T-helper 1 cell treated with Interleukin-12 subunit alpha and Interleukin-12 subunit beta and Interleukin-4 antibody, amounts not matched to agents 30 μg/mL and 1 μg/mL, for 36 hours (primary cell): Measurements from ENCODE around the gene RIMBP2.
"Not testable (repeated sequence)": the region's sequence is repeated elsewhere in the genome, so short reads cannot be mapped to it uniquely, and the experiment has no call there.

ENCODE experiments used
- H3K27ac Mint-ChIP-seq: one replicate; pipeline ENCODE4 v1.8.0; 2021; ENCODE audit warnings: mild to moderate bottlenecking, mixed read lengths
- H3K27me3 Mint-ChIP-seq: one replicate; pipeline ENCODE4 v1.8.0; 2021; ENCODE audit warnings: low read depth, mixed read lengths
- H3K36me3 Mint-ChIP-seq: one replicate; pipeline ENCODE4 v1.8.0; 2021; ENCODE audit warnings: low read depth, mixed read lengths
- H3K4me1 Mint-ChIP-seq: one replicate; pipeline ENCODE4 v1.8.0; 2021; ENCODE audit warnings: low read depth, mixed read lengths
- H3K4me3 Mint-ChIP-seq: one replicate; pipeline ENCODE4 v1.8.0; 2021; ENCODE audit warnings: mild to moderate bottlenecking, moderate library complexity, mixed read lengths
- H3K9me3 Mint-ChIP-seq: one replicate; pipeline ENCODE4 v1.8.0; 2021; ENCODE audit warnings: mixed read lengths

RIMBP2 gene

DNA sequence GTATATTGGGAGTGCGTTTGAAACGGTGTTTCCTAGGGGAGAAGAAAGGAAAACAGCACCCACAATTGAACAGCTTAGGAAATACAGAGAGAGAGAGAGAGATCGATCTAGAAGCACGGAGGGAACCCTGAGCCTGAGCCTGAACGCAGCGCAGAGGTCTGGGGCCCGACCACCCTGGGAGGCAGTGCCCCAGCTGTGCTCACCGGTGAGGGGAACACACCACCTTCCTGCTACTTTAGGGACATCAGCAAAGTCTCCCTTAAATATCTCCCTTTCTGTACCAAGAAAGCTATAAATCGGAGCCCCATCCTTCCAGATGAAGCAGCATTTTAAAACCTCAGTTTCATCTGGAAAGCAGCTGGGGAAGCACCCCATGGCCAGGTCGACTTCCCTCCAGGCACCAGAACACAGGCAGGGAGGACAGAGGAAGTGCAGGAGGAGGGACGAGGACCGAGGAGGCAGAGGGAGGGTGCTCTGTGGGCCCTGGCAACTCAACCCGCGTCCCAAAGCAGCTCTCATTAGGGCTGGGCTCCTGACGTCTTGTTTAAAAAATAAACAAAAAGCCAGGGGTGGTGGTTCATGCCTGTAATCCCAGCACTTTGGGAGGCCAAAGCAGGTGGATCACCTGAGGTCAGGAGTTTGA is 12.2 kb downstream of the RIMBP2 start:
- Mint-ChIP-seq H3K27ac (no peak overlapping the region), H3K27me3 (no peaks in the 10 kb centered on the region), H3K36me3 (no peaks in the 10 kb centered on the region), H3K9me3 (no peaks in the 10 kb centered on the region), H3K4me3 (no peak overlapping the region), H3K4me1 (no peaks in the 10 kb centered on the region)

DNA sequence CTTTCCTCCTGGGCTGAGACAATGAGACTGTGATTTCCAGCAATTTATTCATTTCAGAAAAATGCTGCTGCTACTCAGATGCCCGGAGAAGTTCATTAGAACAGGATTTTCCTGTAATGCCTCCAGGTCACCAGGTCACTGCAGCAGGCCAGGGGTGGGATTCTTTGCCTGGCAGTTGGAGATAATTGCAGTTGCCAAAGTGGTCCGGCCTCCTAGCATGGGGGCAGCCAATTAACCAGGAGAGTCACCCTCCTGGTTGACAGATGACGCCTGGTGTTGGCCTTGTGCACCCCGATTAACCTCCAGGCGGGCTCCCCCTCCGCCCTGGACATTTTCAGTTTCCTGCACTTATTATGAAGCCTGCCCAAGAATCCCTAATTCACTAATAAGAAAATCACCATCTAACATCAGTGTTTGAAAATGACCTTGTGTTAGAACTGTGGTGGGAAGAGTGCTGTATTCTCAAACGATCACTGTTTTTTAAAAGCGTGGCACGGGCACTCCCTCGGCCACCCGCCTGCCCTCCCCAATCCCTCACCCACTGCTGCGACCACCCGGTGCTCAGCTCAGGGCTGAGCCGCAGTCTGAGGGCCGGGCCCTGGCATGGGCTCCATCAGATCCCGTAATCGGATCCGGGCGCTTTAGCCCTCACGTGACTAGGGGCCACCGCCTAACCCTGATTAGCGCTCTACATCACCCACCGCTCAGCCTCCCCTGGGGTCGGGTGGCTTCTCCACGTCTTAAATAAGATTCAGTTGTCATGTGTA is 12.9 kb downstream of the RIMBP2 start:
- Mint-ChIP-seq H3K27me3 (no peaks in the 10 kb centered on the region), H3K27ac (no peak overlapping the region), H3K9me3 (no peaks in the 10 kb centered on the region), H3K36me3 (no peaks in the 10 kb centered on the region), H3K4me3 (no peak overlapping the region), H3K4me1 (no peaks in the 10 kb centered on the region)

DNA sequence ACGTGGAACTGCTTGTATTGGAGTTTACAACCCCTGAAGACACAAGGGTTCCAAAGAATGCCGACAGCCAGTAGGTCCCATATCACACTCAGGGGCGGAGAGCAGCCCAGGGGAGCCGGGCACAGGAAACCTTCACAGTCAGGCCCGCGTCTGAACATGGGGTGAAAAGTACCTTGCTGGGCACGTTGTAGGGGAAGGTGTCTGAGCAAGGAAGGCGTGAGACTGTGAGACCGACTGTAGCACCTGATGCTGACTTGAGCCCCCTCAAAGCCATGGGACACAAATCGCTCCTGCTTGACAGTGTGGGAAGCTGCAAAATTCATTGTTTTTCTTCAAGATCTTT is 14.7 kb downstream of the RIMBP2 start:
- H3K4me3 Mint-ChIP-seq, result no peak overlapping the region
- no peaks in the 10 kb centered on the region for H3K9me3 Mint-ChIP-seq
- H3K27me3 Mint-ChIP-seq, result no peaks in the 10 kb centered on the region
- no peaks in the 10 kb centered on the region for H3K36me3 Mint-ChIP-seq
- no peak overlapping the region for H3K27ac Mint-ChIP-seq
- no peaks in the 10 kb centered on the region for H3K4me1 Mint-ChIP-seq

DNA sequence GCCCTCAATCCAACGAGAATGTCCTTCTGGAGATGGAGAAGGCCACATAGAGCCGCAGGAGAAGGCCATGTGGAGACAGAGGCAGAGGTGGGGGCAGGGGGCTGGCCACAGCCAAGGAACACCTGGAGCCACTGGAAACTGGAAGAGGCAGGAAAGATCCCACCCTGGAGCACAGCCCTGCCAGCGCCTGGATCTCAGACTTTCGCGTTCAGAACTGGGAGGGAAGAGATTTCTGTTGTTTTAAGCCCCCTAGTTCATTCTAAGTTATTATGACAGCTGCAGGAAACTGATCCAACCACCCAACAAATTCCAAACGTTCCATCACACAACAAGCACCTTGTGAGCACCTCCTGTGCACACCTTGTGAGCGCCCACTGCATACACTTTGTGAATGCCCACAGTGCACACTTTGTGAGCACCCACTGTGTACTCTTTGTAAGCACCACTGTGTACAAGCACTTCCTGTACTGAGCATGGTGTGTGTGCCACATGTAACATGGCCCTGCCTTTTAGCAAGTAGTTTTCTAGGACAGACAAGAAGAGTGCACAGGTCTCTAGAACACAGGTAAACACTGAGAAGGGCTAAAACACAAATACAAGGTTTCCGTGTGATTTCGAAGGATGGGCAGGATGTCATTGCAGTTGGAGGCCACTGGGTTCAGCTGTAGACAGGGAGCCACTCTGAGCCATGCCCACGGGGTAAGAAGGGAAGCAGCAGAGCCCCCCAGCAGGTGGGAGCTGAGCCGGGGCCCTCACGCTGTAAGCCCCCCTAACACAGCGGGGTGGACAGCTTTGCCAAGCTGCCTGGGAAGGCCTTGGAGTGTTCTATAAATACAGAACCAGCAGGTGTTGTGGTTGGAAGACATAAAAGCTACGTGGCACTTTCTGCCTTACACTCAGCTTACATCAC is 15.4 kb downstream of the RIMBP2 start:
- H3K9me3 Mint-ChIP-seq, result no peaks in the 10 kb centered on the region
- no peak overlapping the region for H3K27ac Mint-ChIP-seq
- no peaks in the 10 kb centered on the region for H3K36me3 Mint-ChIP-seq
- H3K27me3 Mint-ChIP-seq, result no peaks in the 10 kb centered on the region
- no peaks in the 10 kb centered on the region for H3K4me1 Mint-ChIP-seq
- H3K4me3 Mint-ChIP-seq, result no peak overlapping the region

DNA sequence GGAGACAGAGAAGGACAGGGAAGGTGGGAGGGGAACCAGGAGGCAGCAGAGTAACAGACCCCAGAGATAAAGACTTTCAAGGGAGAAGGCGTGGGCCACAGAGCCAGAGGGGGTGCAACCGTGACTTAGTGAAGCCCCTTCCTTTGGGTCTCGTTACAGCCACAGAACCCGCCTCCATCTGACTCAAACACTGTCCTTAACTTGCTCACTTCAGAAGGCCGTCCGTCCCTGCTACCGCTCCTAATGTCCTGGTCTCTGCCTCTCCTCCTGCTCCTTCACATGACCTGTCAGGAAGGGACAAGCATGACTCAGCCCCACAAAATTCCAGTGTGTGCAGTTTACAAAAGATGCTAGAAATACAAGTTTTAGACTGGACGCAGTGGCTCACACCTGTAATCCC is 18.0 kb downstream of the RIMBP2 start:
- no peaks in the 10 kb centered on the region for H3K27me3 Mint-ChIP-seq
- no peak overlapping the region for H3K4me3 Mint-ChIP-seq
- no peaks in the 10 kb centered on the region for H3K9me3 Mint-ChIP-seq
- H3K4me1 Mint-ChIP-seq, result no peaks in the 10 kb centered on the region
- H3K36me3 Mint-ChIP-seq, result no peaks in the 10 kb centered on the region
- no peak overlapping the region for H3K27ac Mint-ChIP-seq

DNA sequence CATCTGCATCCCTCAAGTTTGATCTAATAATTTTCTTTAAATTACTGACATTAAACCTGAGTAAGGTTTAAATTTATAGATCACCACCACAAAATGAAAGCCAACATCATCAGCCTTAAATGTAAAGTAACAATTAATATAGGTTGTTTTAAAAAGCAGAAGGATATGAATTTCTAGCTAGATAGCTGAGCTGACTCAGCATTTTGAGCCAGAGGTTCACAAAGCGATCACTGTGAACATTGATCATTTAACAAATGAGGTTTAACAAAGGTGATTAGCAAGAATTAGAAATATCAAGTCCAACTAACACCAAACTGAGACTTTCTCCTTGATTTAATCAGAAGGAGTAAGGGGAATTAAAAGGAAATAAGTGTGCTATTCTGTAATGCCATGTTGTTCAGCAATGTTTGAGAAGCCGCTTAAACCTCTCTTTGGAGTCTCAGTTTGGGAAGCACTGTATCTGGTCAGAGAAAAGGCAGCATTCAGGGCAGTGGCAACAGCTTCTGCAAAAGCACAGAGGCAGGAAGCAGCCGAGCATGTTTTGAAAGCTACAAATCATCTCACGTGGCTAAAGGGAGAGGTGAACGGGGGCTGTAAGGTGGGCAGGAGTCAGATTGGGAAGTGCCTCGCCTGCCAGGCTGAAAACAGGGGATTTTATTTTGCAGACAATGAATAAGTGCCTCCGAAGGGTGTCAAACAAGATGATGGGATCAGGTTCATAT is 19.6 kb downstream of the RIMBP2 start:
- H3K4me3 Mint-ChIP-seq, result no peak overlapping the region
- H3K4me1 Mint-ChIP-seq, result no peaks in the 10 kb centered on the region
- H3K27ac Mint-ChIP-seq, result no peak overlapping the region
- H3K9me3 Mint-ChIP-seq, result no peaks in the 10 kb centered on the region
- H3K36me3 Mint-ChIP-seq, result no peaks in the 10 kb centered on the region
- no peaks in the 10 kb centered on the region for H3K27me3 Mint-ChIP-seq

DNA sequence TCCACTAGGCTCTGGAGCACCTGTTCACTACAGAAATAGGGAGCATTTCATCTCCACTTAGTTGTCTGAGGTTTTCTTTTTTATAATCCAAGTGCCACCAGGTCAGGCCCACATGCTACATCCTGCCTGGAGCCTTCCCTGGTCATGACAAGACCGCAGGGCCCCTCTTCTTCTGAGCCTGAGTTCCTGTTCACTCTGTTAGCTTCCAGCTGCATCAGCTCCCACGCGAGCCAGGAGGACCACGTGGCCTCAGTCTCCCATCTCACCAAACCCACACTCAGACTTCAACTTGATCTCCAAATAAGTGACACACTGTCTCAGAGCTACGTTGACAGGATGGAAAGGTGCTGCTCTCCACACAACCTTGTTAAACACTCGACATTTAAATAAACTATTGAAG is 21.0 kb downstream of the RIMBP2 start:
- Mint-ChIP-seq H3K4me1 (no peaks in the 10 kb centered on the region), H3K4me3 (no peak overlapping the region), H3K27ac (no peak overlapping the region), H3K9me3 (no peaks in the 10 kb centered on the region), H3K27me3 (no peaks in the 10 kb centered on the region), H3K36me3 (no peaks in the 10 kb centered on the region)

DNA sequence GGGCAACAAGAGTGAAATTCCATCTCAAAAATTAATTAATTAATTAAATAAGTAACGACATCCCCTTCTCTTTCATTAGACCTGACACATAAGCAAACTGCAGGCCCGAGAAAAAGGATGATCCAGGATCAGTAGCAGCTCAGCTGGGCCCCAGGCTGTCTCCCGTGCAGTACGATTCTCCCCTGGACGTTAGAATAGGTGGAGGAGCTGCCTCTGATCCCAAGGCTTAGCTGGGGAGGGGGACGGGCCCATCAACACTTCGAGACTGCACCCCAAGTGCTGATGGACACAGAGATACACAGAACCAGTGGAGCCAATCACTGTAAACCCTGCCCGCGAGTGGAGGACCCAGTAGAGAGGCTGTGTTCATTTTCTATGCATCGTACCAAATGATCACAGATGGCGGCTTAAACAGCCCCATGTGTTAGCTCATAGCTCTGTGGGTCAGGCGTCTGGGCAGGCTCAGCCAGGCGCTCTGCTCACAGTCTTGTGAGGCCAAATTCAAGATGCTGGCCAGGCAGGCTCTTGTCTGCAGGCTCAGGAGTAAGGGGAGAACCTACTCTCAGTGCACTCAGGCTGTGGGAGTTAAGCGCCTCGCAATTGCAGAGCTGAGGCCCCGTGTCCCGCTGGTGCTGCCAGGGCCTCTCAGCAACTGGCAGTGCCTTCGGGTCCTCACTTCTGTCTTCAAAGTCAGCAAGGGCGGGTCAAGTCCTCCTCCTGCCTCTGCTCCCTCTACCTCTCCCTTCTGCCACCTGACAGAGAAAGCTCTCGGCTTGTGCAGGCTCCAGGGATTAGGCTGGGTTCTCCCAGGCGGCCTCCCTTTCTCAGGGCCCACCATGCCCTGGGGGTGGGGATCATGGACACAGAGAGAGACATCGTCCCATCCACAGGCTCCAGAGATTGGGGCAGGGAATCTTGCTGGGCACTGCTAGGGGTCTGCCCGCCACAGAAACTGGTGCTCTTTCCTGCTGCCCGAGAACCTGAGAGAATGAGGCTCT is 26.4 kb downstream of the RIMBP2 start:
- no peak overlapping the region for H3K27ac Mint-ChIP-seq
- H3K4me3 Mint-ChIP-seq, result no peak overlapping the region
- H3K4me1 Mint-ChIP-seq, result no peaks in the 10 kb centered on the region
- no peaks in the 10 kb centered on the region for H3K9me3 Mint-ChIP-seq
- no peaks in the 10 kb centered on the region for H3K27me3 Mint-ChIP-seq
- no peaks in the 10 kb centered on the region for H3K36me3 Mint-ChIP-seq

DNA sequence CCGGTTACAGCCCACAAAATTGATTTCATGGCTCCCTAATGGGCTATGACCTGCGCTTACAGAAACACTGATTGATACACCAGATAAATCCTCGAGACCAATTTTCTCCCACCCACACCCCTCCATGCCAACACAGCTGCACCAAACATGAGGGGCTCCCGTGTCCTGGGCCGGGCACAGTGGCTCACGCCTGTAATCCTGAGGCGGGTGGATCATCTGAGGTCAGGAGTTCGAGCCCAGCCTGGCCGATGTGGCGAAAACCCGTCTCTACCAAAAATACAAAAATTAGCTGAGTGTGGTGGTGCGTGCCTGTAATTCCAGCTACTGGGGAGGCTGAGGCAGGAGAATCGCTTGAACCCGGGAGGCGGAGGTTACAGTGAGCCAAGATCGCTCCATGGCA is 27.1 kb downstream of the RIMBP2 start:
- H3K4me1 Mint-ChIP-seq, H3K27ac Mint-ChIP-seq, H3K9me3 Mint-ChIP-seq, H3K36me3 Mint-ChIP-seq, H3K27me3 Mint-ChIP-seq, H3K4me3 Mint-ChIP-seq: not testable (repeated sequence)

DNA sequence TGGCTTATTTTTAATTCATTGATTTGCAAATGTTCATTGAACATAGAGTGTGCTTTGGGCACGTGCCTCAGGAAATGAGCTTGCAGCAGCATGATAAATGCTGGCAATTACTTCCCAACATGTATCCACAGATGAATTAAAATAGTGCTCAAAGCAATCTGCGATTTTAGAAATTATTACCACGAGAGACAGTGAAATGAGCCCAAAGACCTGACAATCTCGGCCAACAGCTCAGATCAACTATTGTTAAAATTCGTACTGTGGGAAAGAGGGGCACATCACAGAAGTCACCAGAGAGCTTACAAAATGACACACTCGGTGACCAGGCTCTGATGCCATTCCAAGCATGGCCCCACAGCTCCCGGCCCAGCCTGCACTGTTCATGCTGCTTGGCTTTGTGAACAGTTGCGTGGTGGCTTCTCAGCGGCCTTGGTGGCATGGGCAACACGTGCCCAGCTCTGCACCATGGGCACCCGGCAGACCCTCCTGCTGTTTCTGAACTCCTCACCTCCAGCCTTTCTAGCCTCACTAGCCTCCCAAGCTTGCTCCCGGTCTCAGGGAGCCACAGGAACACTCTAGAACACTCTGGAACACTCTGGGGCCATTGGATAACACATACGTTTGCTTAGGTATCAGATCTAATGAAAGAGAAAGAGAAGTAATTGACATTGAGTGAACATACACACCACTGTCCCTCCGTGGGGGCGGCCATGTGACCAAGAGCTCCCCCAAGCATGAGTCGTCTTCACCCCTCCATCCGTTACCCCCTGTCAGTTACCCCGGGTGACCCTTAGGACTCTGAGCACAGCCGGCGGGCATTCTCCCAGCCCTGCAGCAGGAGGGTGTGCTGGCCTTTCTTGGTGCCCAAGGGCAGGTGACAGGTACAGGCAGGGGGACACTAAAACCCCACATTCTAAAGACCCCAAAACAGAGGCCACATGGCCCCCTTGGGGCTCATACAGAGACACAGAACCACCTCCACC is 28.0 kb downstream of the RIMBP2 start:
- no peaks in the 10 kb centered on the region for H3K36me3 Mint-ChIP-seq
- H3K27ac Mint-ChIP-seq, result no peak overlapping the region
- no peaks in the 10 kb centered on the region for H3K9me3 Mint-ChIP-seq
- H3K27me3 Mint-ChIP-seq, result no peaks in the 10 kb centered on the region
- H3K4me3 Mint-ChIP-seq, result no peak overlapping the region
- no peaks in the 10 kb centered on the region for H3K4me1 Mint-ChIP-seq

DNA sequence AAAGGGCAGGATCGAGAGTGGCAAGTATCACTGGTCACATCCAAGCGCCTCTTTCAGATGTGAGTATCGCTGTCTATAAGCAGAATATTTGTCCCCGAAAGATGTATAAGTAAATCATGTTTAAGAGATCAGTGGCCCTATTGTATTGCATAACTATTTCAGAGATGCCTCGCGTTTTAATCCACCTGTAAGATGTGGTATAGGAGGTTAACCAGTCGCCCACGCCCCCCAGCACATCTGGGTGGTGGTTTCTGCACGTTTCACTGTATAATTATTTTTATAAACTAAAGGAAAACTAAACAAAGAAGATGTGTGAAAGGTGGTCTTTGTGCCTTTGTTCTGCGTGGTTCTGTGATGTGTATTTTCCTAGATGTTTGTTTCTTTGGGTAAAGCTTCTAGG is 28.9 kb downstream of the RIMBP2 start:
- no peak overlapping the region for H3K27ac Mint-ChIP-seq
- no peaks in the 10 kb centered on the region for H3K4me1 Mint-ChIP-seq
- no peak overlapping the region for H3K4me3 Mint-ChIP-seq
- no peaks in the 10 kb centered on the region for H3K36me3 Mint-ChIP-seq
- H3K9me3 Mint-ChIP-seq, result no peaks in the 10 kb centered on the region
- H3K27me3 Mint-ChIP-seq, result no peaks in the 10 kb centered on the region

DNA sequence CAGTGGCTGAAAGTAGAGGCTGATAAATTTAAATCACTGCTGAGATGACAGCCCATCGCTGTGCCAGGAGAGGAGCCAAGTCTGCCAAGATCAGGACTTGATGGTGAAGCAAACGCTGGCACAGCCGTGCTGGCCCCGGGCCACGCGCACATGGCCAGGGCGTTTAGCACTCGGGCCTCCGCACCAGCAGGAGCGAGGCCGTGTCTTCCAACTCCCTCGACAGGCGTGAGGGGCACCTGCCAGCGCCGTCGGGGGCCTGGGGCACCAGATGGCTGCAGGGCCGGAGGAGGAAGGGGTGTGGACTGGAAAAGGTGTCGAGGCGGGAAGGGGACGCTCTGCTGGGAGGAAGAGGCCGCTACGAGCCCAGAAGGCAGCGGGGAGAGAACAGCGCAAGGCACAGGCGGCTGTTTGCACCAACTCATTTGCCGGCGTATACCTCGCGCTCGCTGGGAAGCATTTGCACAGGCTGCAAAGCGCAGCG is 29.5 kb downstream of the RIMBP2 start:
- no peak overlapping the region for H3K4me3 Mint-ChIP-seq
- H3K27ac Mint-ChIP-seq, result no peak overlapping the region
- H3K36me3 Mint-ChIP-seq, result no peaks in the 10 kb centered on the region
- no peaks in the 10 kb centered on the region for H3K27me3 Mint-ChIP-seq
- H3K4me1 Mint-ChIP-seq, result no peaks in the 10 kb centered on the region
- H3K9me3 Mint-ChIP-seq, result no peaks in the 10 kb centered on the region

DNA sequence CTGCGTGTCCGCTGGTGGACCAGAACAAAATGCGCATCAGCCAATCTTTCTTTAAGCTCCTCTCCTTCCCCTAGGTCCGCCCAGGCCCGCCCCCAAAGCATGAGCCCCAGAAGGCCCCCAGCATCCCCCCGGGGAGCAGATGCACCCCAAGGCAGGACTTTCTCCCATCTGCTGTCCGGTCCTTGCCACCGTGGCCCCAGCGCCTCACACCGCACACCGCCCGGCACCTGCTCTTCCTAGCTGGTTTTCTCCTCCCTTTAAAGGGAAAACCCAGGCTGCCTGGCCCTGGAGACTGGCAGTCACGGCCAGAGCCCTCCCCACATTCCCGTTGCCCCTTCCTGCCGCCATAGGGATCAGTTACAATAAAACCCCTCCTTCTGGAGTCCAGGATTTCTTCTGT is 30.2 kb downstream of the RIMBP2 start:
- H3K36me3 Mint-ChIP-seq, result no peaks in the 10 kb centered on the region
- H3K27ac Mint-ChIP-seq, result no peak overlapping the region
- H3K27me3 Mint-ChIP-seq, result no peaks in the 10 kb centered on the region
- no peaks in the 10 kb centered on the region for H3K4me1 Mint-ChIP-seq
- no peaks in the 10 kb centered on the region for H3K9me3 Mint-ChIP-seq
- no peak overlapping the region for H3K4me3 Mint-ChIP-seq
